ENCODE results near the gene ASXL1.

DNA sequence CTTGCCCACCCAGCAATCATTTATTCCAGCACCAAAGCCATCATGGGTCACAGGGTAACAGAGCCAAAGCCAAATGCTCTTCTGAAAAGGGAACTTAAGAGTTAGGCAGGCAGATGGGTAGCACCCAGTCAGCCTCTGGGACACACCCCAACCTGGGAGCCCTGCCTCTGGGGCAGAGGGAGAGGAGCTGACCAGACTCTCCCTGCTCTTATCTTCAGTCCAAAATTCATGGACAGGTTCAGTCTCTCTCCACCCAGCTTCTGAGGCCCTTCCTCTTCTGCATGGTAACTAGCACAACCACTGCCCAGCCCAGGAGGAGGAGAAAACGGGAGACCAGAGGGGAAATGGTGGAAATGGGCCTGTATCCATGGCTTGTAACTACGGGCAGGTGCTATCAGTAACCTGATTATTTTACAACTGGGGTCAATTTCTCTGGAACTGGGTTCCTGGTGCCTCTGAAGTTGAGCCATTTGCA, 121.6 kb downstream of the ASXL1 start:
- TF ChIP-seq POLR2AphosphoS5 (IDR thresholded peaks at IDR 0.05; ENCODE audit: borderline replicate concordance, low read depth, low read length) (no peak), EZH2 (IDR thresholded peaks at IDR 0.05) (no peak)
